GM19395 (cell line): ENCODE measurements around the gene AP5B1.

Source experiments
- ATAC-seq: cut with Tn5 transposase; IDR thresholded peaks from one replicate; pipeline ENCODE4 v1.9.1; 2021; ENCODE audit warnings: mild to moderate bottlenecking, moderate library complexity; ENCODE audit not compliant: unreplicated experiment

AP5B1 gene, protein sequence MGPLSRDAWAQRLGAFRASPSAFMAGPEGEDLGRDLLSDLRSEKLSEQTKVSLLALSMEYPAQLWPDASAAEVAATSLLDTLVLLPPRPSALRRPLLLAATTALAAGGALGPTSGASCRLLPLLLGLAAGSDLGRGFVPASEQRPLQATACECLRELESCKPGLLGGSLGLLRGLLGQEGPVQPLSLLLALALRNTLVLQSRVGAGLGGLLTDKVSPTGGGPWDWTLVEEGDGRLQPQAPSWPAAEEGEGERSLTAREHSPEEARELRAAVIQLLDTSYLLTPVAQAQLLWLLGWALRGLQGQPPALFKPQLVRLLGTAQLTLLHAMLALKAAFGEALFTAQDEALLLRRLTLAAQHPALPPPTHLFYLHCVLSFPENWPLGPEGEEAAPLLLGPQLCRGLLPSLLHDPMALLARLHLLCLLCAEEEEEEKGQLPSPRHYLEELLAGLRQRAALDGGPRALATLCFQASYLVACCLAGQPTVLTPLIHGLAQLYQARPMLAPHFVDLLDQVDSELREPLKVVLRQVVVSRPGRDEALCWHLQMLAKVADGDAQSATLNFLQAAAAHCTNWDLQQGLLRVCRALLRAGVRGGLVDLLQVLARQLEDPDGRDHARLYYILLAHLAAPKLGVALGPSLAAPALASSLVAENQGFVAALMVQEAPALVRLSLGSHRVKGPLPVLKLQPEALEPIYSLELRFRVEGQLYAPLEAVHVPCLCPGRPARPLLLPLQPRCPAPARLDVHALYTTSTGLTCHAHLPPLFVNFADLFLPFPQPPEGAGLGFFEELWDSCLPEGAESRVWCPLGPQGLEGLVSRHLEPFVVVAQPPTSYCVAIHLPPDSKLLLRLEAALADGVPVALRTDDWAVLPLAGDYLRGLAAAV

GRCh38 chr11:65780770-65781151 is at the start of gene AP5B1:
AP5B1 (minus strand) TSS chr11:65780976; CDS start chr11:65780591, 385 bp downstream.
- peak; percentile 58 for ATAC-seq

GRCh38 chr11:65829459-65829858 is 48.7 kb upstream of the AP5B1 start:
- no peak for ATAC-seq

- ATAC-seq = no peak
Measured at GRCh38 chr11:65826984-65827735, 46.4 kb upstream of the AP5B1 start.

- ATAC-seq = no peak
Measured at GRCh38 chr11:65822776-65823528, 42.2 kb upstream of the AP5B1 start.

GRCh38 chr11:65821107-65821506 is 40.3 kb upstream of the AP5B1 start:
- no peak for ATAC-seq

DNA sequence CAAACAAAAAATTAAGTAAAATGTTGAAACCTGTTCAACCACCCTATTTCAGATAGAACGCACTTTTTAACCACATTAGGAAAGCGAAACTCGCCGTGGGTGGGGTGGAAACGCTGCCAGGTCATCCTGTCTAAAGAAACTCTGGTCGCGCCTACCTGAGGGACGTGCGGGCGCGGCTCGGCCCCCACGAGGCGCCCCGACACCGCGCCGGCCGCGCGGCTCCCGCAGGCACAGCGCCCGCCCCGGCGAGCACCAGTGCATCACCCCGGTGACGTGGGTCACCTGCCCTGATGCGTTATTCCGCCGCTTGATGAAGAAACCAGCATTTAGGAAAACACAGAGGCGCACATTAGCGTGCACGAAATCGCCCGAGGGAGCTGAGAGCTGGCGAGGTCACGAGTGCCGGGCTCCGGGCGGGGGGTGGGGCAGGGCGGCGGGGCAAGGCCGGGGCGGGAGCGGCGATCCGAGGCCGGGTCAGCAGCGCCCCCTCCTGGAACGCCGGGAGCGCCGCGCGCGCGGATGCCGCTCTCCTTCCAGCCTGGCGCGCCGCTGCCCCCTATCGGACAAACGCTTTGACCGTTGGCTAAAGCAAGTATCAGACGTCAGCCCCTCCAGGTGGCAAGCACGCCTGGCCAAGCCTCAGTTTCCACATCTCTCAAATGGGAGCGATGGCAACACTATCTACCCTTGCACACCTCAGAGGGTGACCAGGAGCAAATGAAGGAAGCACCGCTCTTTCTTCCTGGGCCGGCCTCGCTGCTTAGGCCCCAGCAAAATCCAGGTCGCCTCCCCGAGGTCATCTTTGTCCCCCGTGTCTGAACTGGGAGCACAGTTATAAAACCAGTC is 37.3 kb upstream of the AP5B1 start:
- ATAC-seq = peak; percentile 60

DNA sequence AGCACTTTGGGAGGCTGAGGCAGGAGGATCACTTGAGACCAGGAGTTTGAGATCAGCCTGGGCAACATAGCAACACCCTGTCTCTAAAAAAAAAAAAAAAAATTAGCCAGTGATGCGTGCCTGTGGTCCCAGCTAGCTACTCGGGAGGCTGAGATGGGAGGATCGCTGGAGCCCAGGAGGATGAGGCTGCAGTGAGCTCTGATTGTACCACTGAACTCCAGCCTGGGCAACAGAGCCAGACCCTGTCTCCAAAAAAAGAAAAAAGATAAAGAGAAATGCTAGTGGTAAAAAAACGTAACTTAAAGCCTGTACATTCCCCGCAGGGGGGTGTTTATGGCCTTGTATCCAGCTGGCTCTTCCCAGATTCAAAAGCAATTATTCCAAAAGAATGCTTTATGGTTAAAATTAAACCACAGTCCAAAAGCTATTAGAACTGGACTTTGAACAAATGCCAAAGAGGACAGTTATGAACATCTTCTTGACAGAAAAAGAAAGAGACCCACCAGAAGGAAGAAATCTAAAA is 36.6 kb upstream of the AP5B1 start:
- ATAC-seq = no peak

- ATAC-seq = no peak
Measured at GRCh38 chr11:65816696-65817095, 35.9 kb upstream of the AP5B1 start.

DNA sequence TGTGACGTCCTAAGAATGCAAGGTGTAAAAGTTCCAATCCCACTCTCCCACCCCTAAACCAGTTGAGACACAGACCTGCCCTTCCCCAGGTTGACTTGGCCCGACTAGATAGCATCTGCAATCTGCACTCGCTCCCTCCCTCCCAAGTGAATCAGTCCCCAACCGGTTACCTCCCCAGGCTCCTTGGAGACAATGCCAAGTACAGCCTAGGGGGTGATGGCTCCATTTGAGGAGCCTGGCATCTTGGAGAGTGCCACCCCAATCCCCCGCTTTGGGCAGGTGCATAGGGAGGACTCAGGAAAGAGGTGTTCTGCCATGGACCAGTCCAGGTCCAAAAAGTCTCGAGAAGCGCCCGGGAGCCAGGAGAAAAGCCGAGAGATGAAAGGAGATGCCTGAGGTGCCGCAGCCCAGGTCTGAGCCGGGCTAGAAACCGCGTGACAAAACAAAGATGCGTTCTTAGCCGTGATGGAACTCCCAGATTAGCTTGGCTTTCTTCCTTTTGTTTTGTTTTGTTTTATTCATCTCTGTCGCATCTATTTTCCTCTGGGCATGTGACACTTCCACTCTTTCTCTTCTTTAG is 34.3 kb upstream of the AP5B1 start:
- ATAC-seq = no peak

DNA sequence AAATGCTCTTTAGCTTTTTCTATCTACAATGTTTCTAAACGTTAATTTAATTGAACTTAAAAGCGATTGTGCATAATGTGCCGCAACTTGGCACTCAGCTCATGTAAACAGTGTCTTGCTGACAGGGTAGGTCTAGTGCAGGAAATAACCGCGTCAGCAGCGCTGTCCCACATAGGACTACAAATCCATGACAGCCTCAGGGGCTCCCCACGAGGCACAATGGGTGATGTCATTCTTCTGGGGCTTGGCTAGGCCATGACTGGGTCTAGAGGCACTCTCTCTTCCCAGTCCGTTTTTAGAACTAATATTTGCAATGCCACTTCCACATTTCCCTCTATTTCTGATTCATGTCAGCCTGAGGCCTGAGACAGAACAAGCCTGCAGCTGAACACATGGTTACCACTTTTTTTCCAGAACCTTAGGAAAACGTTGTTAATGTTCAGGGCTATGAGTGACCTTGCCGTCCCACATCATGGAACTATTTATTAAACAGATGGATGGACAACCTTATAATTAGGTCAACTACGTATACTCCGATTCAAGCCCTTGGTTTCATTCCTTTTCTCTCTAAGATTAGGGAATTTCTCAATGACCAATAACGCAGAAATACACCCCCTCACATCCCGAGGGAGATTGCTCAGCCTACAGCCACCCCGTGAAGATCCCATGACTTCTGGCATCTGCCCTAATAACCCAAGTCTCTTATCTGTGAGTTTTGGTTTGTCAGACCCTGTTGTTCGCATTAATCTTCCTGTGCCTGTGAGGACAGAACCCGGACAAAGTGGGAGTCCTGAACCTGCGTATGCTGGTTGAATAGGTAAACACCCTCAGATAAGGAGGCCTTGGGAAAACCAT is 33.6 kb upstream of the AP5B1 start:
- no peak for ATAC-seq

DNA sequence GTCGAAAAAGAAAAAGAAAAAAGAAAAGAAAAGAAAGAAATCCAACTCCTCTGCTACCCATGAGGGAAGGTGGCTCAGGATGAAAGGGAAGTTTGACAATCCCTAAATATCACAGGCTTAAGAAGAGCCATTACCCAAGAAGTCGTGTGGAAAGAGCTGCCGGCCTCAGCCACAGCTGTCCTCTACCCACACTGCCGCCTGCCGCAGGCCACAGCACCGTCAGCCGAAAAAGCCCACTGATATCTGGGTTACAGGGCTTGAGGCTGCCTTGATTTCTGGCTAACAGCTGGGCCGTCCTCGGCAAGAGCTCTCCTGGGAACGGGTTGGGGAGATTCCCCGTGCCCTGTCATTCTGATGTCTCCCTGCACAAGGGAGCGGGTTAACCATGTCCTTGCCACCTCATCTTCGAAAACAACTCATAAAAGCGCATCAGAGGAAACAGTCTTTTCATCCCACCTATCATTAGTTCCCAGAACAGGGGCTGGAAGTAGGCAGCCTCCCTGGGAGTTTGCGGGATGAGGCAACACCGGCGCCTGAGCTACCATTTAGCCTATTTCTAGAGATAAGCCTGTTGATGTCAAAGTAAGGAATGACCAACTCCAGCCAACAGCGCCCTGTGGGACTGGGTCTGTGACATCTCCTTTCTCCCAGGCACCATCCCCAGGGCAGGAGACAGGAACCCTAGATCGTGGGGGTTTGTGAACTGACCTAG is 31.1 kb upstream of the AP5B1 start:
- no peak for ATAC-seq

- ATAC-seq = no peak
Measured at GRCh38 chr11:65810046-65810868, 29.5 kb upstream of the AP5B1 start.

GRCh38 chr11:65809496-65809895 is 28.7 kb upstream of the AP5B1 start:
- ATAC-seq = no peak

GRCh38 chr11:65808744-65809341 is 28.1 kb upstream of the AP5B1 start:
- no peak for ATAC-seq

DNA sequence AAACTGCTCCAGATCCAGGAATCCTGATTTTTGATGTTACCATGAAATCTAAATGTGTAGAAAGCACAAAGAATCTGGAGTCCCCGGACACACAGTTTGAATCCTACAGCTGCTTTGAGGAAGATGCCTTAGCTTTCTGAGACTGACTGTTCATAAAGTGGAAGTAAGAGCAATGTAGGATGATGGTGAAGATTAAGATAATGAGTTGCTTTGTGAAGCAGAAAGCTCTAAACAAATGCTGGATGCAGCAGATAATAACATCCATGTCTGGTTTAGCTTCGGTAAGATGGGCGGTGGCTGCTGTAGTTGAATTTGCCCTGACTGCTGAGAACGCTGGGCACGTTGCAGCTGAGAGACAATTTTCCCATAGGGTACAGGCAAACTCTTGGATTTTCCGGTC is 26.2 kb upstream of the AP5B1 start:
- ATAC-seq = no peak

DNA sequence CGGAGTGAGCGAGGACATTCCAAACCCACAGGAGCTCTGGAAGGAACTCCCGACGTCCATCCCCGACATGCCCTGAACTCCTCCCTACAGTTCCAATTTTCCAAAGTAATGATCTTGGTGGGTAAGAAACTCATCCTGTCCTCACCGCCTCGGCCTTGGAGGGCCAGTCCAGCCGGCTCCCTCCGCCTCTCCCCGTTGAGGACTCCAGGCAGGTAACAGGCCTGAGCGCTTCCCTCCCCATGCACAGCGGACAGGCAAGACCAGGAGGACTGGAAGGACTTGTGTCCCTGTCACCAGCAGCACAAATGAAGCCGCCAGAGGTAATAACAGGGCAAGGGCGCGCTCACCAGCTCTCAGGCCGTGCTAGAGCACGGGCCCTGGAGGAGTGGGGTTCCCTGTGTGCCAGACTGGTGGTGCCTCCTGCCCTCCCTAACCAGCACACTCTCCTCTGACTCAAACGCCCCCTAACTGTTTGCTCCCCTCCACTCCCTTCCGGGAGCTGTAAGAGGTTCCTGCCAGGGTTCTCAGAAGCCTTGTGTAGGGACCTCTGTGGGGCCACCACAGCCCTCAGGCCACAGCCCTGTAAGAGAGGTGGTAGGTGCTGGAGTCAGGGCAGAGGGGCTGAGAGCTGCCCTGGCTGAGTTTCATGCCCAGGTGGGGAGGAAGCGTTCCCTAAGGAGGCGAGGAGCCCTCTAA is 23.2 kb upstream of the AP5B1 start:
- no peak for ATAC-seq
